ENCODE measurements around the gene SEMA3D. TPM values are rescaled to one million over a fixed set of nuclear protein-coding genes. Genes with fewer than 3 reads are reported as not detected.

The SEMA3D gene
- total and polyA plus RNA-seq, 9 of the 15 experiments (the other 6 are each of a cell fraction or from before 2014, with no cell fraction given) = 0.01 to 0.10 (median 0.04) TPM; not detected in 1

- no peak overlapping the region for H3K4me3 ChIP-seq
- no peak overlapping the region for H2AFZ ChIP-seq (ENCODE audit: low read depth, low read length)
- ChIA-PET CTCF (ENCODE audit: low intra/inter-chr PET ratio) (no interaction called here), POLR2A (no interaction called here)
- H3K9me1 ChIP-seq (ENCODE audit: control insufficient read depth, insufficient read depth, low read length) = no peaks in the 10 kb centered on the region
- H3K27me3 ChIP-seq (ENCODE audit: control insufficient read depth in 2 of 2, insufficient read depth in 2 of 2, low read length in 2 of 2) = no peaks in the 10 kb centered on the region
- no peak overlapping the region for H3K27ac ChIP-seq (ENCODE audit: extremely low read depth, low read depth, low read length)
- no peak overlapping the region for H3K4me2 ChIP-seq (ENCODE audit: insufficient read depth, low read length)
- in situ Hi-C loops (cut with MboI) (no loop called here), intact Hi-C loops (cut with micrococcal nuclease) (no loop called here)
- no peak for DNase-seq (ENCODE audit: extremely low read depth in 1 of 4, low spot score in 3 of 4)
- no peak for FAIRE-seq
- H4K20me1 ChIP-seq (replicated peaks; ENCODE audit: control insufficient read depth, insufficient read depth, low read length) = no peaks in the 10 kb centered on the region
- no peak for TF ChIP-seq NR4A1 (CRISPR knock-in tag; IDR thresholded peaks at IDR 0.05)
- no peak for TF ChIP-seq NR4A1 (tag; IDR thresholded peaks at IDR 0.05)
- TF ChIP-seq MIER1 (IDR thresholded peaks at IDR 0.05; ENCODE audit: low read depth) = no peak
- no peak for TF ChIP-seq U2AF2 (optimal IDR thresholded peaks at IDR 0.05; ENCODE audit: low read depth, low read length)
- TF ChIP-seq RCOR1 (IDR thresholded peaks at IDR 0.05; ENCODE audit: borderline replicate concordance in 1 of 2, low read depth in 2 of 2, low read length in 2 of 2) = no peak
- no peak for TF ChIP-seq SRF (CRISPR knock-in tag; IDR thresholded peaks at IDR 0.05)
- no peak for TF ChIP-seq CBX2 (IDR thresholded peaks at IDR 0.05; ENCODE audit: insufficient read depth, low read length, poor library complexity, severe bottlenecking)
- no peak for ATAC-seq
- no peaks in the 10 kb centered on the region for H3K79me2 ChIP-seq (ENCODE audit: control insufficient read depth, insufficient read depth, low read length)
- H3K4me1 ChIP-seq (replicated peaks in 1 of 2; ENCODE audit: control insufficient read depth in 2 of 2, insufficient read depth in 2 of 2, low read length in 2 of 2) = no peaks in the 10 kb centered on the region
- H3K36me3 ChIP-seq (ENCODE audit: control insufficient read depth, insufficient read depth, low read length) = no peaks in the 10 kb centered on the region
- no peaks in the 10 kb centered on the region for H3K9me3 ChIP-seq (replicated peaks; ENCODE audit: control insufficient read depth, insufficient read depth, low read depth, low read length)
- BruUV-seq (replicated peaks) = no TSS peak
- H3K9ac ChIP-seq (ENCODE audit: insufficient read depth in 1 of 2, low read depth in 2 of 2, low read length in 2 of 2) = no peak overlapping the region
Measured at GRCh38 chr7:85115862-85116261, 71.0 kb downstream of the SEMA3D start.

GRCh38 chr7:85115006-85115405 lies 71.8 kb downstream of the SEMA3D start:
- Histone ChIP-seq H3K9me1 (ENCODE audit: control insufficient read depth, insufficient read depth, low read length) (no peaks in the 10 kb centered on the region), H3K27me3 (ENCODE audit: control insufficient read depth in 2 of 2, insufficient read depth in 2 of 2, low read length in 2 of 2) (no peaks in the 10 kb centered on the region), H3K4me3 (no peak overlapping the region), H3K4me1 (replicated peaks in 1 of 2; ENCODE audit: control insufficient read depth in 2 of 2, insufficient read depth in 2 of 2, low read length in 2 of 2) (no peaks in the 10 kb centered on the region), H3K9ac (ENCODE audit: insufficient read depth in 1 of 2, low read depth in 2 of 2, low read length in 2 of 2) (no peak overlapping the region), H3K4me2 (ENCODE audit: insufficient read depth, low read length) (no peak overlapping the region), H2AFZ (ENCODE audit: low read depth, low read length) (no peak overlapping the region), H3K36me3 (ENCODE audit: control insufficient read depth, insufficient read depth, low read length) (no peaks in the 10 kb centered on the region), H3K27ac (ENCODE audit: extremely low read depth, low read depth, low read length) (no peak overlapping the region), H4K20me1 (replicated peaks; ENCODE audit: control insufficient read depth, insufficient read depth, low read length) (no peaks in the 10 kb centered on the region), H3K79me2 (ENCODE audit: control insufficient read depth, insufficient read depth, low read length) (no peaks in the 10 kb centered on the region), H3K9me3 (replicated peaks; ENCODE audit: control insufficient read depth, insufficient read depth, low read depth, low read length) (no peaks in the 10 kb centered on the region)
- WGBS (ENCODE audit: insufficient coverage, low coverage, missing lambda C conversion rate) = 0% methylated on average over 2 of the region's 2 CpGs
- DNase-seq (ENCODE audit: extremely low read depth in 1 of 4, low spot score in 3 of 4) (no peak), ATAC-seq (no peak), FAIRE-seq (no peak)
- BruUV-seq (replicated peaks) = no TSS peak
- intact Hi-C loops (cut with micrococcal nuclease) (no loop called here), in situ Hi-C loops (cut with MboI) (no loop called here)
- POLR2A ChIA-PET = no interaction called here
- CTCF ChIA-PET (ENCODE audit: low intra/inter-chr PET ratio) = no interaction called here
- no peak for TF ChIP-seq ZNF551 (CRISPR knock-in tag; IDR thresholded peaks at IDR 0.05)
- no peak for TF ChIP-seq TCF7 (IDR thresholded peaks at IDR 0.05; ENCODE audit: borderline replicate concordance)

All from K562 (cell line).